Loucy (cell line): Measurements from ENCODE around the gene LRRC34.
A peak's percentile ranks its signal among the peaks of the same experiment; 100 is the strongest.

Experiments
- H2AFZ ChIP-seq: fragments of 200-600 bp; sonication (generic); 2 replicates; pipeline ENCODE4 v1.6.0; 2016; ENCODE audit warnings: antibody characterized with exemption, mild to moderate bottlenecking, low read length, moderate library complexity
- H3F3A ChIP-seq: fragments of 200-600 bp; 2 replicates; pipeline ENCODE4 v1.6.0; 2016; ENCODE audit warnings: antibody characterized with exemption, low read depth, mild to moderate bottlenecking
- H3K27me3 ChIP-seq: fragments of 200-600 bp; sonication (generic); 2 replicates; pipeline ENCODE4 v1.6.1; 2014; ENCODE audit warnings: low read length, mild to moderate bottlenecking; ENCODE audit not compliant: insufficient read depth, poor library complexity, severe bottlenecking
- H3K36me3 ChIP-seq: fragments of 200-600 bp; sonication (generic); 2 replicates; pipeline ENCODE4 v1.6.1; 2016; ENCODE audit warnings: low read length; ENCODE audit not compliant: insufficient read depth
- H3K4me1 ChIP-seq: fragments of 200-600 bp; sonication (generic); 2 replicates; pipeline ENCODE4 v1.5.1; 2014; ENCODE audit warnings: low read length, mild to moderate bottlenecking; ENCODE audit not compliant: insufficient read depth, poor library complexity, severe bottlenecking
- H3K4me2 ChIP-seq: fragments of 200-600 bp; sonication (generic); 2 replicates; pipeline ENCODE4 v1.6.0; 2014; ENCODE audit warnings: antibody characterized with exemption, low read length, low read depth, mild to moderate bottlenecking; ENCODE audit not compliant: poor library complexity, severe bottlenecking
- H3K4me3 ChIP-seq: fragments of 200-600 bp; sonication (generic); 2 replicates; pipeline ENCODE4 v1.5.1; 2014; ENCODE audit warnings: low read length, mild to moderate bottlenecking, mixed read lengths; ENCODE audit not compliant: poor library complexity, severe bottlenecking
- H3K79me2 ChIP-seq: fragments of 200-600 bp; sonication (generic); 2 replicates; pipeline ENCODE4 v1.6.1; 2014; ENCODE audit warnings: low read length; ENCODE audit not compliant: insufficient read depth
- H3K9ac ChIP-seq: fragments of 200-600 bp; sonication (generic); 2 replicates; pipeline ENCODE4 v1.6.0; 2014; ENCODE audit warnings: mild to moderate bottlenecking, low read depth, low read length, moderate library complexity; ENCODE audit not compliant: poor library complexity, severe bottlenecking
- H3K9me2 ChIP-seq: fragments of 200-600 bp; sonication (generic); replicated peaks from 2 replicates; pipeline ENCODE4 v1.6.1; 2016; ENCODE audit warnings: low read depth, low read length, mixed read lengths
- H3K9me3 ChIP-seq: fragments of 200-600 bp; sonication (generic); 2 replicates; pipeline ENCODE4 v1.6.1; 2014; ENCODE audit warnings: mild to moderate bottlenecking, antibody characterized with exemption, low read length, low read depth; ENCODE audit not compliant: insufficient read depth
- H4K20me1 ChIP-seq: fragments of 200-600 bp; sonication (generic); 2 replicates; pipeline ENCODE4 v1.6.0; 2014; ENCODE audit warnings: antibody characterized with exemption, low read length, mild to moderate bottlenecking; ENCODE audit not compliant: insufficient read depth, poor library complexity, severe bottlenecking
- CTCF ChIP-seq: fragments of 200-600 bp; sonication (generic); conservative IDR thresholded peaks from 2 replicates; pipeline ENCODE4 v1.5.1; 2014; ENCODE audit warnings: mild to moderate bottlenecking, antibody characterized with exemption, low read length
- EZH2phosphoT487 ChIP-seq: fragments of 200-600 bp; IDR thresholded peaks from 2 replicates; pipeline ENCODE4 v1.6.1; 2018; ENCODE audit warnings: antibody characterized with exemption, mild to moderate bottlenecking, moderate library complexity, borderline replicate concordance

LRRC34 gene

GRCh38 chr3:169813757-169814517 lies 1.2 kb upstream of the LRRC34 start:
- peaks cover 31% of the 10 kb centered on the region for H3K4me1 ChIP-seq
- no peaks in the 10 kb centered on the region for H3K9me2 ChIP-seq

GRCh38 chr3:169813278-169813677 lies 574 bp upstream of the LRRC34 start:
- H3K79me2 ChIP-seq, result peaks cover 18% of the 10 kb centered on the region
- H3K27me3 ChIP-seq, result no peaks in the 10 kb centered on the region
- peak overlapping the region; percentile 81 for H3K4me3 ChIP-seq
- no peaks in the 10 kb centered on the region for H3K36me3 ChIP-seq
- TF ChIP-seq CTCF (no peak), EZH2phosphoT487 (no peak)
- peaks cover 37% of the 10 kb centered on the region for H3K4me1 ChIP-seq
- H3K9me2 ChIP-seq, result no peaks in the 10 kb centered on the region
- peak overlapping the region; percentile 87 for H2AFZ ChIP-seq
- H3F3A ChIP-seq, result no peaks in the 10 kb centered on the region
- H3K9ac ChIP-seq, result peak overlapping the region; percentile 82
- no peaks in the 10 kb centered on the region for H4K20me1 ChIP-seq
- H3K4me2 ChIP-seq, result peak overlapping the region; percentile 92
- H3K9me3 ChIP-seq, result no peaks in the 10 kb centered on the region

More at GRCh38 chr3:169813757-169814517, 1.2 kb upstream of the LRRC34 start:
- no peaks in the 10 kb centered on the region for H4K20me1 ChIP-seq
- peak overlapping the region; percentile 92 for H3K4me2 ChIP-seq
- peak overlapping the region; percentile 82 for H3K9ac ChIP-seq
- no peaks in the 10 kb centered on the region for H3F3A ChIP-seq
- no peaks in the 10 kb centered on the region for H3K9me3 ChIP-seq
- TF ChIP-seq CTCF, result peak; percentile 74
- TF ChIP-seq EZH2phosphoT487, result no peak
- H2AFZ ChIP-seq, result peak overlapping the region; percentile 87
- no peaks in the 10 kb centered on the region for H3K27me3 ChIP-seq
- H3K36me3 ChIP-seq, result no peaks in the 10 kb centered on the region
- H3K79me2 ChIP-seq, result peaks cover 18% of the 10 kb centered on the region
- peak overlapping the region; percentile 81 for H3K4me3 ChIP-seq

GRCh38 chr3:169811631-169812331 lies 923 bp downstream of the LRRC34 start:
- Histone ChIP-seq H3K9ac (peak overlapping the region; percentile 82), H3K36me3 (no peaks in the 10 kb centered on the region), H3K4me1 (peaks cover 37% of the 10 kb centered on the region), H3K4me3 (peak overlapping the region; percentile 81), H3K9me2 (no peaks in the 10 kb centered on the region), H3K4me2 (peak overlapping the region; percentile 92), H3K9me3 (no peaks in the 10 kb centered on the region), H3K27me3 (no peaks in the 10 kb centered on the region), H2AFZ (peak overlapping the region; percentile 87), H3F3A (no peaks in the 10 kb centered on the region), H4K20me1 (no peaks in the 10 kb centered on the region), H3K79me2 (peaks cover 18% of the 10 kb centered on the region)
- TF ChIP-seq CTCF (no peak), EZH2phosphoT487 (no peak)
